Measurements from ENCODE around the gene PCK2. TPM values are rescaled to one million over a fixed set of nuclear protein-coding genes. Genes with fewer than 3 reads are reported as not detected.

PCK2 gene
- total and polyA plus RNA-seq, 12 donors: 4.4 to 37.0 (median 17.8) TPM

GRCh38 chr14:24051789-24052655 is 42.1 kb upstream of the PCK2 start, which contains the start of gene CARMIL3:
Gene CARMIL3, plus strand, starts transcription at chr14:24052009. Its CDS starts 145 bp downstream, at chr14:24052154.
- Histone ChIP-seq H3K36me3 (replicated peaks in 1 of 2) (no peaks in the 10 kb centered on the region), H3K4me3 (peak within 1 kb of the TSS in 2 of 4 donors; percentile 28 to 75), H3K27me3 (no peaks in the 10 kb centered on the region), H3K4me1 (replicated peaks in 1 of 2) (peaks cover 13 to 16% of the 10 kb centered on the region in 2 donors), H3K27ac (peak within 1 kb of the TSS in 2 of 5 donors; percentile 23 to 45), H3K9me3 (replicated peaks in 1 of 3) (no peaks in the 10 kb centered on the region)
- WGBS, 4 donors: 0 to 1% (median 0%) methylated on average over 6 to 92 of the region's 92 CpGs
- intact Hi-C loops (cut with DNase I): loop anchor here in 1 of 2 donors (10.0 kb wide), 1 partner anchor 243 kb away; the partner anchor contains the start of genes DHRS1 and NOP9
- peak; percentile 38 to 70 (median 54) for DNase-seq
- TF ChIP-seq CTCF (IDR thresholded peaks at IDR 0.05): no peak
- peak; percentile 18 to 35 for TF ChIP-seq POLR2A (IDR thresholded peaks at IDR 0.05)

GRCh38 chr14:24052656-24053547 is 41.2 kb upstream of the PCK2 start:
- no peak for TF ChIP-seq POLR2A (IDR thresholded peaks at IDR 0.05)
- H3K9me3 ChIP-seq (replicated peaks in 1 of 3): no peaks in the 10 kb centered on the region
- H3K4me1 ChIP-seq (replicated peaks in 1 of 2): peaks cover 13 to 16% of the 10 kb centered on the region in 2 donors
- peak in 2 of 7 donors; percentile 5 to 15 for DNase-seq
- no peak overlapping the region for H3K27ac ChIP-seq
- intact Hi-C loops (cut with DNase I): loop anchor here in 1 of 2 donors (10.0 kb wide), 1 partner anchor 242 kb away; the partner anchor contains the start of genes DHRS1 and NOP9
- 51 to 64% (median 57%) methylated on average over 18 to 20 of the region's 20 CpGs for WGBS, 4 donors
- no peaks in the 10 kb centered on the region for H3K27me3 ChIP-seq
- peak overlapping the region in 1 of 4 donors; percentile 75 for H3K4me3 ChIP-seq
- no peaks in the 10 kb centered on the region for H3K36me3 ChIP-seq (replicated peaks in 1 of 2)

- DNase-seq: peak in 2 of 7 donors; percentile 9 to 11
- no peaks in the 10 kb centered on the region for H3K36me3 ChIP-seq (replicated peaks in 1 of 2)
- 71 to 82% (median 78%) methylated on average over 9 to 10 of the region's 10 CpGs for WGBS, 4 donors
Observed at GRCh38 chr14:24053548-24054323, 40.4 kb upstream of the PCK2 start.

More at GRCh38 chr14:24053548-24054323, 40.4 kb upstream of the PCK2 start:
- H3K4me3 ChIP-seq: no peak overlapping the region
- intact Hi-C loops (cut with DNase I): loop anchor here in 1 of 2 donors (10.0 kb wide), 1 partner anchor 241 kb away; the partner anchor contains the start of genes DHRS1 and NOP9
- peaks cover 13 to 16% of the 10 kb centered on the region in 2 donors for H3K4me1 ChIP-seq (replicated peaks in 1 of 2)
- TF ChIP-seq POLR2A (IDR thresholded peaks at IDR 0.05) (no peak), CTCF (IDR thresholded peaks at IDR 0.05) (no peak)
- no peak overlapping the region for H3K27ac ChIP-seq
- no peaks in the 10 kb centered on the region for H3K27me3 ChIP-seq
- H3K9me3 ChIP-seq (replicated peaks in 1 of 3): no peaks in the 10 kb centered on the region

Data from adrenal gland (tissue), 12 donors.